Panc1 (cell line): ENCODE results near the gene UNC93B1. TPM values are rescaled to one million over a fixed set of nuclear protein-coding genes. Genes with fewer than 3 reads are reported as not detected.
A peak's percentile ranks its signal among the peaks of the same experiment; 100 is the strongest.

Experiments used
- ATAC-seq: fragments of 200-7000 bp; cut with Tn5 transposase; 2 replicates; pipeline ENCODE4 v1.9.1; 2020; ENCODE audit warnings: mild to moderate bottlenecking, moderate library complexity
- BruUV-seq: library from RNA; stranded (reverse); fragments of 400-500 nt; replicated peaks from 2 replicates; lab custom pipeline; 2021; lab: Mats Ljungman, UMichigan
- CTCF ChIA-PET: fragments of 300-600 bp; sonication (Branson Sonifier 250); formaldehyde crosslinking; loops from one replicate; lab custom pipeline; 2022; ENCODE audit warnings: antibody characterized with exemption; lab: Charles Lee
- POLR2A ChIA-PET: fragments of 300-600 bp; sonication (Branson Sonifier 250); formaldehyde crosslinking; loops from one replicate; lab custom pipeline; 2022; ENCODE audit warnings: antibody characterized with exemption; lab: Charles Lee
- DNase-seq: peaks from one replicate; pipeline ENCODE4 v3.0.0-alpha.2; 2010; ENCODE audit warnings: low read depth, low spot score
- H3K27ac ChIP-seq: 2 replicates; pipeline ENCODE4 v1.5.1; 2011; ENCODE audit warnings: mild to moderate bottlenecking, low read length, inconsistent platforms
- H3K27me3 ChIP-seq: fragments of 200-500 bp; sonication (Bioruptor generic); 2 replicates; pipeline ENCODE4 v1.6.0; 2014; ENCODE audit warnings: low read length, inconsistent platforms; ENCODE audit not compliant: control insufficient read depth, insufficient read depth
- H3K36me3 ChIP-seq: fragments of 200-500 bp; sonication (Bioruptor generic); 2 replicates; pipeline ENCODE4 v1.5.1; 2014; ENCODE audit warnings: inconsistent platforms, mild to moderate bottlenecking, low read length, moderate library complexity; ENCODE audit not compliant: control insufficient read depth, insufficient read depth
- H3K4me1 ChIP-seq: 2 replicates; pipeline ENCODE4 v1.5.1; 2011; ENCODE audit warnings: inconsistent platforms, mild to moderate bottlenecking, low read length, moderate library complexity; ENCODE audit not compliant: control insufficient read depth, insufficient read depth
- H3K4me3 ChIP-seq, 2 experiments: 2 replicates each; pipeline ENCODE4 v1.5.1; 2011 to 2012; ENCODE audit warnings: low read depth in 2 of 2, low read length in 2 of 2, mild to moderate bottlenecking in 2 of 2, inconsistent platforms in 1 of 2, moderate library complexity in 1 of 2
- H3K9me3 ChIP-seq: fragments of 200-500 bp; sonication (Bioruptor generic); 2 replicates; pipeline ENCODE4 v1.5.1; 2014; ENCODE audit warnings: low read depth, mild to moderate bottlenecking, inconsistent platforms, low read length, moderate library complexity; ENCODE audit not compliant: control insufficient read depth, insufficient read depth
- POLR2AphosphoS5 ChIP-seq: IDR thresholded peaks from 2 replicates; pipeline ENCODE4 v1.6.1; 2012; ENCODE audit warnings: mild to moderate bottlenecking, low read depth, low read length, moderate library complexity
- SIN3A ChIP-seq: IDR thresholded peaks from 2 replicates; pipeline ENCODE4 v1.6.1; 2012; ENCODE audit warnings: low read depth, mild to moderate bottlenecking, low read length, moderate library complexity, borderline replicate concordance; ENCODE audit not compliant: insufficient read depth
- TCF7L2 ChIP-seq: IDR thresholded peaks from 2 replicates; pipeline ENCODE4 v1.6.1; 2011; ENCODE audit warnings: mild to moderate bottlenecking, low read depth, low read length, inconsistent platforms
- in situ Hi-C: cut with HindIII; loops from 2 replicates; pipeline ENCODE4 v1.10.0; 2016; ENCODE audit warnings: low sequenced_read_pairs, low pct_unique_long_range_greater_than_20kb
- intact Hi-C: fragments of 100-400 bp; cut with micrococcal nuclease; formaldehyde crosslinking; loops from one replicate; pipeline ENCODE4 v1.10.0; 2022; ENCODE audit not compliant: unreplicated experiment
- total RNA-seq: library from RNA; stranded (reverse); gene quantifications from one replicate; pipeline ENCODE4 v1.2.1, GENCODE V29; 2021; ENCODE audit not compliant: unreplicated experiment
- TF ChIP-seq, protein P1 (sequence below): fragments of 450-650 bp; IDR thresholded peaks from 2 replicates; pipeline ENCODE4 v1.5.1; 2017; ENCODE audit warnings: mild to moderate bottlenecking
- TF ChIP-seq, protein P2 (sequence below), 2 experiments: IDR thresholded peaks; 2 replicates each; pipeline ENCODE4 v1.6.1; 2011 to 2012; ENCODE audit warnings: low read depth in 2 of 2, control low read depth in 1 of 2, low read length in 1 of 2, mild to moderate bottlenecking in 1 of 2, moderate library complexity in 1 of 2; ENCODE audit not compliant: insufficient read depth in 1 of 2

Gene UNC93B1
- total RNA-seq, 1 experiment from 2014 or later, result 54.1 TPM

DNA sequence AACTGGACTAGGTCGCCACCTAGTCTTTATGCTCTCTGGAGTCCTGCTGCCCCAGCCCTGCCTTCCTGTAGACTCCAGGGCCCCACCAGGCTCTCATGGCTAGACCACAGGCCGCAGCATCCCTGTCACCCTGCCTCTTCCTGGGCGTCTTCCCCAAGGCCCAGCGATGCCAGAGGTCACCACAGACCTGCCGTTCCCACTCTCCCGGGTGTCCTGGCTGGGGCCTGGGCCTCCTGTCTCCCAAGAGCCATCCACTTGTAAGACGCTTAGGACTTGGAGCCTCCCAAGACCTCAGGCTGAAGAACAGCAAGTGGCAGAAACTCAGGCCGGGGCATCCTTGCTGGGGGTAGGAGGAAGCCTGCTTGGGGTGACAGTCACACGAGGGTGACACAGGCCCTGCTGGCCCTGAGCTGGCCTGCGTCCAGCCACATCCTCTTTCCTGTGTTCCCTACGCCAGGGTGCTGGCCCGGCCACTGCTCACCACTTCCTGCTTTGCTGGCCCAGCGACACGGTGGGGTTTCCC is 32.9 kb upstream of the UNC93B1 start:
- CTCF ChIA-PET, result interaction anchor here (1.0 kb wide), 1 partner anchor 16 kb away, joined by 3 read pairs; no protein-coding TSS in a partner anchor
- Histone ChIP-seq H3K27me3 (no peaks in the 10 kb centered on the region), H3K4me3 (no peak overlapping the region), H3K36me3 (peaks cover 3% of the 10 kb centered on the region; the same call in 1 of the 2 replicates), H3K4me1 (peaks cover 29% of the 10 kb centered on the region), H3K9me3 (no peaks in the 10 kb centered on the region), H3K27ac (peak overlapping the region; percentile 45)
- BruUV-seq, result no TSS peak
- in situ Hi-C loops (no loop called here), intact Hi-C loops (no loop called here)
- DNase-seq, result no peak
- TF ChIP-seq, protein P1, sequence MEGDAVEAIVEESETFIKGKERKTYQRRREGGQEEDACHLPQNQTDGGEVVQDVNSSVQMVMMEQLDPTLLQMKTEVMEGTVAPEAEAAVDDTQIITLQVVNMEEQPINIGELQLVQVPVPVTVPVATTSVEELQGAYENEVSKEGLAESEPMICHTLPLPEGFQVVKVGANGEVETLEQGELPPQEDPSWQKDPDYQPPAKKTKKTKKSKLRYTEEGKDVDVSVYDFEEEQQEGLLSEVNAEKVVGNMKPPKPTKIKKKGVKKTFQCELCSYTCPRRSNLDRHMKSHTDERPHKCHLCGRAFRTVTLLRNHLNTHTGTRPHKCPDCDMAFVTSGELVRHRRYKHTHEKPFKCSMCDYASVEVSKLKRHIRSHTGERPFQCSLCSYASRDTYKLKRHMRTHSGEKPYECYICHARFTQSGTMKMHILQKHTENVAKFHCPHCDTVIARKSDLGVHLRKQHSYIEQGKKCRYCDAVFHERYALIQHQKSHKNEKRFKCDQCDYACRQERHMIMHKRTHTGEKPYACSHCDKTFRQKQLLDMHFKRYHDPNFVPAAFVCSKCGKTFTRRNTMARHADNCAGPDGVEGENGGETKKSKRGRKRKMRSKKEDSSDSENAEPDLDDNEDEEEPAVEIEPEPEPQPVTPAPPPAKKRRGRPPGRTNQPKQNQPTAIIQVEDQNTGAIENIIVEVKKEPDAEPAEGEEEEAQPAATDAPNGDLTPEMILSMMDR, result no peak
- TF ChIP-seq POLR2AphosphoS5 (no peak), TCF7L2 (no peak), SIN3A (no peak)
- TF ChIP-seq, protein P2, sequence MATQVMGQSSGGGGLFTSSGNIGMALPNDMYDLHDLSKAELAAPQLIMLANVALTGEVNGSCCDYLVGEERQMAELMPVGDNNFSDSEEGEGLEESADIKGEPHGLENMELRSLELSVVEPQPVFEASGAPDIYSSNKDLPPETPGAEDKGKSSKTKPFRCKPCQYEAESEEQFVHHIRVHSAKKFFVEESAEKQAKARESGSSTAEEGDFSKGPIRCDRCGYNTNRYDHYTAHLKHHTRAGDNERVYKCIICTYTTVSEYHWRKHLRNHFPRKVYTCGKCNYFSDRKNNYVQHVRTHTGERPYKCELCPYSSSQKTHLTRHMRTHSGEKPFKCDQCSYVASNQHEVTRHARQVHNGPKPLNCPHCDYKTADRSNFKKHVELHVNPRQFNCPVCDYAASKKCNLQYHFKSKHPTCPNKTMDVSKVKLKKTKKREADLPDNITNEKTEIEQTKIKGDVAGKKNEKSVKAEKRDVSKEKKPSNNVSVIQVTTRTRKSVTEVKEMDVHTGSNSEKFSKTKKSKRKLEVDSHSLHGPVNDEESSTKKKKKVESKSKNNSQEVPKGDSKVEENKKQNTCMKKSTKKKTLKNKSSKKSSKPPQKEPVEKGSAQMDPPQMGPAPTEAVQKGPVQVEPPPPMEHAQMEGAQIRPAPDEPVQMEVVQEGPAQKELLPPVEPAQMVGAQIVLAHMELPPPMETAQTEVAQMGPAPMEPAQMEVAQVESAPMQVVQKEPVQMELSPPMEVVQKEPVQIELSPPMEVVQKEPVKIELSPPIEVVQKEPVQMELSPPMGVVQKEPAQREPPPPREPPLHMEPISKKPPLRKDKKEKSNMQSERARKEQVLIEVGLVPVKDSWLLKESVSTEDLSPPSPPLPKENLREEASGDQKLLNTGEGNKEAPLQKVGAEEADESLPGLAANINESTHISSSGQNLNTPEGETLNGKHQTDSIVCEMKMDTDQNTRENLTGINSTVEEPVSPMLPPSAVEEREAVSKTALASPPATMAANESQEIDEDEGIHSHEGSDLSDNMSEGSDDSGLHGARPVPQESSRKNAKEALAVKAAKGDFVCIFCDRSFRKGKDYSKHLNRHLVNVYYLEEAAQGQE (IDR thresholded peaks at IDR 0.05; ENCODE audit: insufficient read depth in 1 of 2, low read depth in 2 of 2, low read length in 1 of 2), result no peak
- POLR2A ChIA-PET, result interaction anchor here (1.0 kb wide), 1 partner anchor 10 kb away, joined by 6 read pairs; no protein-coding TSS in a partner anchor
- ATAC-seq, result no peak

DNA sequence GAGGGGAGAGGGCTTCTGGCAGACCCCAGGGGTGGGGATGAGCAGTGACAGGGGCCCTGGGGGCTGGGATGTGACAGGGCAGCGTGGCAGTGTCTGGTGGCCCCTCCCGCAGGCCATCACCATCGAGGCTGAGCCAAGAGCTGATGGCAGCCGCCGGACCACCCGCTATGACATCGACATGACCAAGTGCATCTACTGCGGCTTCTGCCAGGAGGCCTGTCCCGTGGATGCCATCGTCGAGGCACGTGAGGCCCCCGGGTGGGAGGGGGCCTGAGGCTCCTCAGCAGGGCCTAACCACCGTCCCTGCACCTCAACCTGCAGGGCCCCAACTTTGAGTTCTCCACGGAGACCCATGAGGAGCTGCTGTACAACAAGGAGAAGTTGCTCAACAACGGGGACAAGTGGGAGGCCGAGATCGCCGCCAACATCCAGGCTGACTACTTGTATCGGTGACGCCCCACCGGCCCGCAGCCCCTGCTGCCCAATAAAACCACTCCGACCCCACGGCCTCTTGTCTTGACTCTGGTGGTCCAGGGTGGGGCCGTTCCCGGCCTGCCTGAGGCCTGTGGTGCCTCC is 32.3 kb upstream of the UNC93B1 start:
- peaks cover 3% of the 10 kb centered on the region; the same call in 1 of the 2 replicates for H3K36me3 ChIP-seq
- TF ChIP-seq TCF7L2 (no peak), POLR2AphosphoS5 (no peak)
- TF ChIP-seq, protein P1, result no peak
- H3K9me3 ChIP-seq, result no peaks in the 10 kb centered on the region
- in situ Hi-C loops, result no loop called here
- ChIA-PET CTCF (no interaction called here), POLR2A (no interaction called here)
- H3K4me1 ChIP-seq, result peaks cover 27% of the 10 kb centered on the region
- no peaks in the 10 kb centered on the region for H3K27me3 ChIP-seq
- no peak overlapping the region for H3K4me3 ChIP-seq
- DNase-seq, result no peak
- intact Hi-C loops, result no loop called here
- no peak overlapping the region for H3K27ac ChIP-seq
- no peak for ATAC-seq
- BruUV-seq, result no TSS peak
